OCI-LY1 (cell line): ENCODE data around the gene PC.

ENCODE experiments used
- H2AFZ ChIP-seq: fragments of 200-600 bp; sonication (generic), shearing (Covaris generic); 2 replicates; pipeline ENCODE4 v1.6.0; 2014; ENCODE audit warnings: antibody characterized with exemption, mild to moderate bottlenecking, low read length
- H3F3A ChIP-seq: fragments of 200-600 bp; sonication (generic), shearing (Covaris generic); 2 replicates; pipeline ENCODE4 v1.6.0; 2014; ENCODE audit warnings: mild to moderate bottlenecking, antibody characterized with exemption, low read length, moderate library complexity; ENCODE audit not compliant: insufficient read depth
- H3K27ac ChIP-seq: fragments of 200-600 bp; sonication (generic); 2 replicates; pipeline ENCODE4 v1.5.1; 2014; ENCODE audit warnings: low read length, mixed run types, mild to moderate bottlenecking, low read depth; ENCODE audit not compliant: poor library complexity, severe bottlenecking
- H3K27me3 ChIP-seq: fragments of 200-600 bp; sonication (generic); 2 replicates; pipeline ENCODE4 v1.6.0; 2014; ENCODE audit warnings: antibody characterized with exemption, mild to moderate bottlenecking, low read length, moderate library complexity; ENCODE audit not compliant: insufficient read depth
- H3K36me3 ChIP-seq: fragments of 200-600 bp; sonication (generic); 2 replicates; pipeline ENCODE4 v1.6.1; 2014; ENCODE audit warnings: mild to moderate bottlenecking, antibody characterized with exemption, low read length, moderate library complexity, mixed read lengths; ENCODE audit not compliant: insufficient read depth
- H3K4me1 ChIP-seq: fragments of 200-600 bp; sonication (generic); 2 replicates; pipeline ENCODE4 v1.5.1; 2014; ENCODE audit warnings: mild to moderate bottlenecking, low read length, moderate library complexity; ENCODE audit not compliant: insufficient read depth, severe bottlenecking
- H3K4me2 ChIP-seq: fragments of 200-600 bp; sonication (generic), shearing (Covaris generic); 2 replicates; pipeline ENCODE4 v1.6.1; 2014; ENCODE audit warnings: low read length
- H3K4me3 ChIP-seq: fragments of 200-600 bp; sonication (generic); 2 replicates; pipeline ENCODE4 v1.5.1; 2014; ENCODE audit warnings: low read length, low read depth, mild to moderate bottlenecking, mixed read lengths; ENCODE audit not compliant: poor library complexity, severe bottlenecking
- H3K79me2 ChIP-seq: fragments of 200-600 bp; shearing (Covaris generic); 2 replicates; pipeline ENCODE4 v1.6.1; 2016; ENCODE audit warnings: mixed run types, low read length, mixed read lengths; ENCODE audit not compliant: insufficient read depth
- H3K9ac ChIP-seq: fragments of 200-600 bp; sonication (generic), shearing (Covaris generic); 2 replicates; pipeline ENCODE4 v1.6.1; 2014; ENCODE audit warnings: mild to moderate bottlenecking, low read length, mixed read lengths
- H3K9me2 ChIP-seq: fragments of 200-600 bp; sonication (generic), shearing (Covaris generic); 2 replicates; pipeline ENCODE4 v1.6.1; 2014; ENCODE audit warnings: low read depth, mild to moderate bottlenecking, low read length, mixed read lengths
- H3K9me3 ChIP-seq: fragments of 200-600 bp; shearing (Covaris generic); 2 replicates; pipeline ENCODE4 v1.6.1; 2014; ENCODE audit warnings: low read length, mixed read lengths
- H4K20me1 ChIP-seq: fragments of 200-600 bp; sonication (generic), shearing (Covaris generic); 2 replicates; pipeline ENCODE4 v1.6.0; 2016; ENCODE audit warnings: mild to moderate bottlenecking, low read length; ENCODE audit not compliant: insufficient read depth
- CTCF ChIP-seq: fragments of 200-600 bp; sonication (generic), shearing (Covaris generic); IDR thresholded peaks from 2 replicates; pipeline ENCODE4 v1.5.1; 2017; ENCODE audit warnings: mild to moderate bottlenecking, antibody characterized with exemption, low read length, moderate library complexity, mixed read lengths
- EZH2 ChIP-seq: fragments of 200-600 bp; sonication (generic), shearing (Covaris generic); IDR thresholded peaks from 2 replicates; pipeline ENCODE4 v1.8.0; 2017; ENCODE audit warnings: borderline replicate concordance, mixed run types, mild to moderate bottlenecking, antibody characterized with exemption, low read length, moderate library complexity, mixed read lengths

PC gene

GRCh38 chr11:66919923-66920322 lies 38.3 kb downstream of the PC start:
- H3K4me1 ChIP-seq = no peaks in the 10 kb centered on the region
- TF ChIP-seq CTCF (no peak), EZH2 (no peak)
- H3F3A ChIP-seq = no peaks in the 10 kb centered on the region
- no peak overlapping the region for H3K9ac ChIP-seq
- H3K27ac ChIP-seq = no peak overlapping the region
- H3K27me3 ChIP-seq = 0 out of 2 replicates have a peak, but pooled peaks cover 4% of the 10 kb centered on the region
- no peaks in the 10 kb centered on the region for H3K9me3 ChIP-seq
- H4K20me1 ChIP-seq = no peaks in the 10 kb centered on the region
- H3K4me3 ChIP-seq = no peak overlapping the region
- H3K9me2 ChIP-seq = no peaks in the 10 kb centered on the region
- no peak overlapping the region for H2AFZ ChIP-seq
- H3K36me3 ChIP-seq = no peaks in the 10 kb centered on the region; the same call in 1 of the 2 replicates
- no peaks in the 10 kb centered on the region for H3K79me2 ChIP-seq
- H3K4me2 ChIP-seq = no peak overlapping the region

GRCh38 chr11:66918741-66919140 lies 39.4 kb downstream of the PC start:
- H3K27me3 ChIP-seq = 0 out of 2 replicates have a peak, but pooled peaks cover 4% of the 10 kb centered on the region
- H3F3A ChIP-seq = no peaks in the 10 kb centered on the region
- no peak overlapping the region for H3K4me2 ChIP-seq
- no peaks in the 10 kb centered on the region for H3K79me2 ChIP-seq
- H3K36me3 ChIP-seq = no peaks in the 10 kb centered on the region; the same call in 1 of the 2 replicates
- H3K4me3 ChIP-seq = no peak overlapping the region
- H3K27ac ChIP-seq = no peak overlapping the region
- no peak overlapping the region for H2AFZ ChIP-seq
- H3K9me2 ChIP-seq = no peaks in the 10 kb centered on the region
- no peak overlapping the region for H3K9ac ChIP-seq
- TF ChIP-seq CTCF (no peak), EZH2 (no peak)
- no peaks in the 10 kb centered on the region for H4K20me1 ChIP-seq
- H3K4me1 ChIP-seq = no peaks in the 10 kb centered on the region
- no peaks in the 10 kb centered on the region for H3K9me3 ChIP-seq

DNA sequence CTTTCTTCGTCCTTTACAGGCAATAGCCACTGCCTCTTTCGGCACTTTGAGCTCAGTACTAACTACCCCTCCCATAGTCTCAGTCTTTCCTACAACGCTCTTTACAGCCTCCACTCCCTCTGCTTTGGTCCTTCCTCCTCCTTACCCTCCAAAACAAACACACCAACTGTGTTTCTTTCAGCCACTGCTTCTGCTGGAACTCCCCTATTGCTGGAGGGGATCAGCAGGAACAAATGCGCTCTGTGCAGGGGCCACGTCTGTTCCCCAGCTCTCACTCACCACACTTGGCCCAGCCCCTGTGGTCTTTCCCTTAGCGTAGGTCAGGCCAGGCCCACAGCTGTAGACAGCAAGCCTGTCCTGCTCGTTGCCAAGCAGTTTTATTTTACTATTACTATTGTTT lies 42.3 kb downstream of the PC start:
- H3K36me3 ChIP-seq = no peaks in the 10 kb centered on the region
- H3K27me3 ChIP-seq = no peaks in the 10 kb centered on the region
- H3K27ac ChIP-seq = no peak overlapping the region
- no peak overlapping the region for H3K4me2 ChIP-seq
- no peaks in the 10 kb centered on the region for H4K20me1 ChIP-seq
- H3K9me3 ChIP-seq = no peaks in the 10 kb centered on the region
- H3K9ac ChIP-seq = no peak overlapping the region
- H3K79me2 ChIP-seq = no peaks in the 10 kb centered on the region
- TF ChIP-seq CTCF (no peak), EZH2 (no peak)
- no peak overlapping the region for H2AFZ ChIP-seq
- no peak overlapping the region for H3K4me3 ChIP-seq
- no peaks in the 10 kb centered on the region for H3K9me2 ChIP-seq
- H3F3A ChIP-seq = no peaks in the 10 kb centered on the region
- no peaks in the 10 kb centered on the region for H3K4me1 ChIP-seq
